BE2C (cell line): ENCODE data around the gene CCDC68.

Experiments
- DNase-seq: peaks from one replicate; pipeline ENCODE4 v3.0.0-alpha.2; 2020
- H3K27me3 ChIP-seq: fragments of 250-450 bp; sonication (Bioruptor Pico); 2 replicates; pipeline ENCODE4 v1.5.1; 2020; ENCODE audit warnings: mild to moderate bottlenecking
- H3K36me3 ChIP-seq: fragments of 250-450 bp; sonication (Bioruptor Pico); 2 replicates; pipeline ENCODE4 v1.5.1; 2020; ENCODE audit warnings: mild to moderate bottlenecking
- H3K4me1 ChIP-seq: fragments of 250-450 bp; sonication (Bioruptor Pico); 2 replicates; pipeline ENCODE4 v1.5.1; 2020
- H3K4me3 ChIP-seq: 2 replicates; pipeline ENCODE4 v1.5.1; 2011; ENCODE audit warnings: low read depth, low read length
- H3K9me3 ChIP-seq: fragments of 250-450 bp; sonication (Bioruptor Pico); 2 replicates; pipeline ENCODE4 v1.5.1; 2020
- CTCF ChIP-seq: IDR thresholded peaks from 2 replicates; pipeline ENCODE4 v1.5.1; 2012; ENCODE audit warnings: mild to moderate bottlenecking, low read depth, low read length

The CCDC68 gene

GRCh38 chr18:54873884-54874255 lies 85.4 kb downstream of the CCDC68 start:
- H3K36me3 ChIP-seq, result no peaks in the 10 kb centered on the region
- no peak overlapping the region for H3K4me3 ChIP-seq
- no peak for DNase-seq
- H3K4me1 ChIP-seq, result no peaks in the 10 kb centered on the region
- no peak for TF ChIP-seq CTCF
- no peaks in the 10 kb centered on the region for H3K27me3 ChIP-seq
- H3K9me3 ChIP-seq, result no peaks in the 10 kb centered on the region

GRCh38 chr18:54872681-54873080 lies 86.6 kb downstream of the CCDC68 start:
- Histone ChIP-seq H3K36me3 (no peaks in the 10 kb centered on the region), H3K9me3 (no peaks in the 10 kb centered on the region), H3K4me3 (no peak overlapping the region), H3K4me1 (no peaks in the 10 kb centered on the region), H3K27me3 (no peaks in the 10 kb centered on the region)
- TF ChIP-seq CTCF, result no peak
- DNase-seq, result no peak

- no peaks in the 10 kb centered on the region for H3K4me1 ChIP-seq
- no peaks in the 10 kb centered on the region for H3K9me3 ChIP-seq
- no peak overlapping the region for H3K4me3 ChIP-seq
- no peaks in the 10 kb centered on the region for H3K27me3 ChIP-seq
- H3K36me3 ChIP-seq, result no peaks in the 10 kb centered on the region
- no peak for TF ChIP-seq CTCF
- DNase-seq, result peak; percentile 26
These were observed 88.0 kb downstream of the CCDC68 start for GRCh38 chr18:54871231-54871630.

GRCh38 chr18:54867131-54867530 lies 92.1 kb downstream of the CCDC68 start:
- no peak overlapping the region for H3K4me3 ChIP-seq
- H3K4me1 ChIP-seq, result no peaks in the 10 kb centered on the region
- DNase-seq, result no peak
- H3K36me3 ChIP-seq, result no peaks in the 10 kb centered on the region
- no peaks in the 10 kb centered on the region for H3K27me3 ChIP-seq
- TF ChIP-seq CTCF, result no peak
- no peaks in the 10 kb centered on the region for H3K9me3 ChIP-seq

GRCh38 chr18:54860941-54861340 lies 98.3 kb downstream of the CCDC68 start:
- Histone ChIP-seq H3K36me3 (no peaks in the 10 kb centered on the region), H3K9me3 (no peaks in the 10 kb centered on the region), H3K4me1 (no peaks in the 10 kb centered on the region), H3K27me3 (no peaks in the 10 kb centered on the region), H3K4me3 (no peak overlapping the region)
- DNase-seq, result no peak
- TF ChIP-seq CTCF, result no peak

- Histone ChIP-seq H3K4me3 (no peak overlapping the region), H3K36me3 (no peaks in the 10 kb centered on the region), H3K4me1 (no peaks in the 10 kb centered on the region), H3K27me3 (no peaks in the 10 kb centered on the region), H3K9me3 (no peaks in the 10 kb centered on the region)
- no peak for DNase-seq
- no peak for TF ChIP-seq CTCF
These were observed 99.4 kb downstream of the CCDC68 start for GRCh38 chr18:54859667-54860421.
